H1 (cell line): Measurements from ENCODE around the gene SAMMSON. TPM values are rescaled to one million over a fixed set of nuclear protein-coding genes. Genes with fewer than 3 reads are reported as not detected.

ENCODE experiments used
- CTCF ChIA-PET: fragments of 300-600 bp; sonication (Branson Sonifier 250); formaldehyde crosslinking; loops from one replicate; lab custom pipeline; 2021; ENCODE audit not compliant: partially characterized antibody; lab: Charles Lee
- POLR2A ChIA-PET: fragments of 300-600 bp; sonication (Branson Sonifier 250); formaldehyde crosslinking; loops from one replicate; lab custom pipeline; 2021; ENCODE audit warnings: inconsistent platforms; ENCODE audit not compliant: partially characterized antibody; lab: Charles Lee
- DNase-seq, 2 experiments: peaks; one replicate each; pipeline versions ENCODE4 v3.0.0 to v3.0.0-alpha.2; 2010 to 2022; ENCODE audit warnings: low spot score in 2 of 2, low read depth in 1 of 2, mixed read lengths in 1 of 2
- FAIRE-seq: peaks from 2 replicates; lab custom pipeline; 2011; peaks lifted over from hg19 to GRCh38; lab: Jason Lieb, UNC
- H2AFZ ChIP-seq: 2 replicates; pipeline ENCODE4 v1.8.1; 2012; ENCODE audit warnings: low read length, inconsistent platforms
- H2AK5ac ChIP-seq: 2 replicates; pipeline ENCODE4 v1.6.1; 2013; ENCODE audit warnings: low read depth, low read length
- H2BK120ac ChIP-seq: replicated peaks from 2 replicates; pipeline ENCODE3; 2013; ENCODE audit warnings: low read depth, low read length, inconsistent platforms
- H2BK12ac ChIP-seq: 2 replicates; pipeline ENCODE4 v1.6.1; 2013; ENCODE audit warnings: low read depth, low read length
- H2BK15ac ChIP-seq: 2 replicates; pipeline ENCODE4 v1.6.1; 2013; ENCODE audit warnings: low read length
- H2BK20ac ChIP-seq: 2 replicates; pipeline ENCODE4 v1.6.1; 2013; ENCODE audit warnings: low read length
- H2BK5ac ChIP-seq: 2 replicates; pipeline ENCODE4 v1.6.1; 2013; ENCODE audit warnings: low read depth, low read length
- H3K14ac ChIP-seq: 2 replicates; pipeline ENCODE4 v1.6.1; 2013; ENCODE audit warnings: inconsistent platforms; ENCODE audit not compliant: insufficient read length
- H3K18ac ChIP-seq: 2 replicates; pipeline ENCODE4 v1.6.1; 2013; ENCODE audit warnings: low read length; ENCODE audit errors: extremely low read depth
- H3K23ac ChIP-seq: 2 replicates; pipeline ENCODE4 v1.6.1; 2013; ENCODE audit warnings: inconsistent platforms; ENCODE audit not compliant: insufficient read length
- H3K23me2 ChIP-seq: 2 replicates; pipeline ENCODE4 v1.6.1; 2013; ENCODE audit warnings: low read depth, low read length
- H3K27ac ChIP-seq: 2 replicates; pipeline ENCODE4 v1.6.1; 2011; ENCODE audit warnings: low read depth, low read length, inconsistent platforms
- H3K27me3 ChIP-seq, 4 experiments: replicated peaks in 1 of 4; 1 replicate in 1 of 4; 2 replicates in 3 of 4; pipeline versions ENCODE4 v1.6.1 to v1.8.1; 2011 to 2013; ENCODE audit warnings: low read length in 3 of 4, mild to moderate bottlenecking in 3 of 4, inconsistent platforms in 2 of 4, mixed read lengths in 2 of 4, moderate library complexity in 1 of 4; ENCODE audit not compliant: control insufficient read depth in 3 of 4, insufficient read depth in 3 of 4; ENCODE audit errors: extremely low read depth in 1 of 4
- H3K36me3 ChIP-seq, 4 experiments: 2 replicates each; pipeline versions ENCODE4 v1.6.1 to v1.8.1; 2011 to 2013; ENCODE audit warnings: mild to moderate bottlenecking in 4 of 4, low read length in 3 of 4, moderate library complexity in 2 of 4, control low read depth in 1 of 4, inconsistent platforms in 1 of 4; ENCODE audit not compliant: insufficient read depth in 4 of 4, control insufficient read depth in 2 of 4
- H3K4ac ChIP-seq: replicated peaks from 2 replicates; pipeline ENCODE3; 2013; ENCODE audit warnings: low read length, low read depth, mixed read lengths, inconsistent platforms; ENCODE audit not compliant: insufficient read length
- H3K4me1 ChIP-seq, 4 experiments: replicated peaks in 1 of 4; 1 replicate in 1 of 4; 2 replicates in 3 of 4; pipeline versions ENCODE4 v1.6.1 to v1.8.1; 2011 to 2013; ENCODE audit warnings: low read length in 3 of 4, inconsistent platforms in 2 of 4, mixed read lengths in 1 of 4; ENCODE audit not compliant: insufficient read depth in 4 of 4, control insufficient read depth in 3 of 4
- H3K4me2 ChIP-seq, 2 experiments: 2 replicates each; pipeline versions ENCODE4 v1.6.1 to v1.8.1; 2011 to 2013; ENCODE audit warnings: low read depth in 2 of 2, low read length in 2 of 2, control low read depth in 1 of 2, inconsistent platforms in 1 of 2, mild to moderate bottlenecking in 1 of 2; ENCODE audit not compliant: insufficient read depth in 1 of 2
- H3K4me3 ChIP-seq, 4 experiments: fragments of 200-600, 300-600 bp in 1 of 4; sonication (generic), shearing (Covaris generic), sonication (Bioruptor Twin) in 1 of 4; 2 replicates each; pipeline versions ENCODE4 v1.5.1 to v1.8.1; 2011 to 2016; ENCODE audit warnings: low read length in 4 of 4, low read depth in 3 of 4, control low read depth in 2 of 4, inconsistent platforms in 2 of 4, mild to moderate bottlenecking in 2 of 4, mixed read lengths in 1 of 4, moderate library complexity in 1 of 4; ENCODE audit not compliant: insufficient read depth in 2 of 4; ENCODE audit errors: extremely low read depth in 1 of 4
- H3K56ac ChIP-seq: replicated peaks from 2 replicates; pipeline ENCODE3; 2013; ENCODE audit warnings: low read depth, mild to moderate bottlenecking, mixed read lengths, low read length, inconsistent platforms; ENCODE audit not compliant: insufficient read length
- H3K79me1 ChIP-seq: 2 replicates; pipeline ENCODE4 v1.6.1; 2013; ENCODE audit warnings: low read depth, low read length, control low read depth
- H3K79me2 ChIP-seq, 2 experiments: 2 replicates each; pipeline versions ENCODE4 v1.6.1 to v1.8.1; 2012 to 2013; ENCODE audit warnings: low read length in 2 of 2, mild to moderate bottlenecking in 2 of 2, inconsistent platforms in 1 of 2; ENCODE audit not compliant: insufficient read depth in 2 of 2, control insufficient read depth in 1 of 2
- H3K9ac ChIP-seq, 4 experiments: replicated peaks in 1 of 4; 1 replicate in 1 of 4; 2 replicates in 3 of 4; pipeline versions ENCODE4 v1.6.1 to v1.8.1; 2011 to 2013; ENCODE audit warnings: low read depth in 3 of 4, low read length in 3 of 4, control low read depth in 2 of 4, mild to moderate bottlenecking in 2 of 4, moderate library complexity in 2 of 4, inconsistent platforms in 1 of 4; ENCODE audit errors: extremely low read depth in 1 of 4
- H3K9me3 ChIP-seq, 2 experiments: 2 replicates each; pipeline versions ENCODE4 v1.6.1 to v1.8.1; 2012 to 2013; ENCODE audit warnings: mild to moderate bottlenecking in 2 of 2, moderate library complexity in 2 of 2, control low read depth in 1 of 2, inconsistent platforms in 1 of 2, low read depth in 1 of 2, low read length in 1 of 2, mixed read lengths in 1 of 2; ENCODE audit not compliant: insufficient read depth in 2 of 2
- H4K20me1 ChIP-seq, 2 experiments: replicated peaks in 1 of 2; 2 replicates each; pipeline versions ENCODE3 to v1.8.1; 2011 to 2013; ENCODE audit warnings: inconsistent platforms in 2 of 2, low read length in 2 of 2, mild to moderate bottlenecking in 1 of 2; ENCODE audit not compliant: insufficient read depth in 2 of 2, control insufficient read depth in 1 of 2
- H4K5ac ChIP-seq: 2 replicates; pipeline ENCODE4 v1.6.1; 2013; ENCODE audit warnings: low read length, low read depth, mixed read lengths, inconsistent platforms; ENCODE audit not compliant: insufficient read length
- H4K8ac ChIP-seq: 2 replicates; pipeline ENCODE4 v1.8.0; 2013; ENCODE audit warnings: mild to moderate bottlenecking, moderate library complexity, low read length, inconsistent platforms; ENCODE audit not compliant: insufficient read depth; ENCODE audit errors: extremely low read depth
- H4K91ac ChIP-seq: replicated peaks from 2 replicates; pipeline ENCODE3; 2013; ENCODE audit warnings: low read length, mixed read lengths, inconsistent platforms; ENCODE audit not compliant: insufficient read length
- CEBPB ChIP-seq: IDR thresholded peaks from 2 replicates; pipeline ENCODE4 v1.6.1; 2012; ENCODE audit warnings: low read depth, low read length
- CREB1 ChIP-seq: IDR thresholded peaks from 2 replicates; pipeline ENCODE4 v1.6.1; 2012; ENCODE audit warnings: inconsistent platforms
- CTBP2 ChIP-seq: IDR thresholded peaks from 2 replicates; pipeline ENCODE4 v1.7.0; 2011; ENCODE audit warnings: borderline replicate concordance, mild to moderate bottlenecking, moderate library complexity, mixed read lengths, low read length; ENCODE audit not compliant: insufficient read depth, insufficient read length
- EZH2 ChIP-seq: fragments of 200-600 bp; sonication (generic); IDR thresholded peaks from 2 replicates; pipeline ENCODE4 v1.7.1; 2012; ENCODE audit warnings: low read depth, mild to moderate bottlenecking, moderate library complexity, low read length, inconsistent platforms; ENCODE audit not compliant: severe bottlenecking
- HDAC2 ChIP-seq, 2 experiments: fragments of 300-600 bp in 1 of 2; sonication (generic) in 1 of 2; IDR thresholded peaks; 2 replicates each; pipeline ENCODE4 v1.6.1; 2011 to 2012; ENCODE audit warnings: low read depth in 2 of 2, low read length in 2 of 2, mild to moderate bottlenecking in 2 of 2, moderate library complexity in 2 of 2, borderline replicate concordance in 1 of 2, inconsistent platforms in 1 of 2
- JUN ChIP-seq: IDR thresholded peaks from 2 replicates; pipeline ENCODE4 v1.6.1; 2011; ENCODE audit warnings: low read depth, mild to moderate bottlenecking, improper control_type of control experiment, low read length
- KDM1A ChIP-seq: fragments of 200-600, 300-600 bp; sonication (generic); IDR thresholded peaks from 2 replicates; pipeline ENCODE4 v1.7.1; 2016; ENCODE audit warnings: mild to moderate bottlenecking, low read length, borderline replicate concordance
- POLR2AphosphoS5 ChIP-seq: IDR thresholded peaks from 2 replicates; pipeline ENCODE4 v1.6.1; 2011; ENCODE audit warnings: low read depth, low read length
- SP2 ChIP-seq: IDR thresholded peaks from 2 replicates; pipeline ENCODE4 v1.6.1; 2012; ENCODE audit warnings: mild to moderate bottlenecking, low read length, inconsistent platforms
- TAF1 ChIP-seq: IDR thresholded peaks from 2 replicates; pipeline ENCODE4 v1.6.1; 2011; ENCODE audit warnings: mild to moderate bottlenecking, low read depth, low read length
- YY1 ChIP-seq: IDR thresholded peaks from 2 replicates; pipeline ENCODE4 v1.6.1; 2011; ENCODE audit warnings: low read depth, mild to moderate bottlenecking, low read length
- WGBS, 2 experiments: shearing (Covaris generic) in 1 of 2; methylation state at CpG; one replicate each; pipeline versions ENCODE4 v1.1.6 to v1.1.7; 2013 to 2015; ENCODE audit warnings: low lambda C conversion rate in 2 of 2, mixed read lengths in 2 of 2, inconsistent platforms in 1 of 2, low coverage in 1 of 2, missing lambda C conversion rate in 1 of 2; ENCODE audit not compliant: insufficient replicate concordance in 2 of 2, insufficient coverage in 1 of 2, insufficient read length in 1 of 2; ENCODE audit errors: extremely low coverage in 1 of 2, missing lambda C conversion rate in 1 of 2; 5-methylcytosine and 5-hydroxymethylcytosine counted together
- polyA plus RNA-seq, 7 experiments: library from polyadenylated mRNA; depleted of rRNA in 3 of 7; stranded (reverse) in 5 of 7; unstranded in 2 of 7; fragments of >200 nt in 5 of 7; fragments of 200-250 nt in 2 of 7; gene quantifications; 1 replicate in 5 of 7; 2 replicates in 1 of 7; 4 replicates in 1 of 7; pipeline versions ENCODE4 v1.2.1 to v1.2.3, GENCODE V29; 2011 to 2013; ENCODE audit warnings: missing spikeins in 2 of 7, mixed read lengths in 2 of 7
- total RNA-seq: library from RNA; stranded (reverse); fragmentation: NEBNext Ultra II Directional; extraction: Animal tissue kit (Norgen Biotek cat#: 25700); gene quantifications from 2 replicates; pipeline ENCODE4 v1.2.1, GENCODE V29; 2021

Gene SAMMSON
- total and polyA plus RNA-seq, 2 of the 8 experiments (the other 6 are each of a cell fraction or from before 2014, with no cell fraction given): not detected

GRCh38 chr3:69986419-69986818 lies 13.1 kb upstream of the SAMMSON start:
- Histone ChIP-seq H2BK20ac (no peak overlapping the region), H2BK12ac (no peak overlapping the region), H3K23ac (no peak overlapping the region), H4K8ac (no peak overlapping the region), H4K5ac (no peak overlapping the region), H2BK120ac (no peak overlapping the region), H4K91ac (no peak overlapping the region), H3K9me3 (no peaks in the 10 kb centered on the region), H2BK15ac (no peak overlapping the region), H3K79me1 (no peaks in the 10 kb centered on the region), H3K18ac (no peak overlapping the region), H3K27ac (no peak overlapping the region), H2BK5ac (no peak overlapping the region), H2AFZ (no peak overlapping the region), H3K79me2 (no peaks in the 10 kb centered on the region), H3K4me1 (no peaks in the 10 kb centered on the region), H3K27me3 (peaks cover 0 to 17% (median 2%) of the 10 kb centered on the region in 4 experiments; a peak in 3 of 7 replicates), H3K4ac (no peak overlapping the region), H3K23me2 (no peaks in the 10 kb centered on the region), H3K4me3 (no peak overlapping the region), H3K4me2 (no peak overlapping the region), H4K20me1 (no peaks in the 10 kb centered on the region), H3K56ac (no peak overlapping the region), H3K14ac (no peak overlapping the region), H3K36me3 (no peaks in the 10 kb centered on the region), H2AK5ac (no peak overlapping the region), H3K9ac (no peak overlapping the region)
- ChIA-PET POLR2A (no interaction called here), CTCF (no interaction called here)
- TF ChIP-seq YY1: no peak
- no peak for TF ChIP-seq EZH2
- no peak for TF ChIP-seq CTBP2
- no peak for TF ChIP-seq KDM1A
- no peak for TF ChIP-seq CEBPB
- no peak for TF ChIP-seq JUN
- TF ChIP-seq HDAC2 (IDR thresholded peaks at IDR 0.05; ENCODE audit: borderline replicate concordance in 1 of 2, low read depth in 2 of 2, low read length in 2 of 2): no peak
- TF ChIP-seq TAF1: no peak
- no peak for TF ChIP-seq SP2
- TF ChIP-seq CREB1: no peak
- no peak for TF ChIP-seq POLR2AphosphoS5
- FAIRE-seq (no peak), DNase-seq (no peak)
- WGBS, 2 experiments: 90% methylated on average over 6 of the region's 6 CpGs; no CpG with 5 or more reads in 1 of the 2 experiments
